ENCODE results near the gene SEC31B. TPM values are rescaled to one million over a fixed set of nuclear protein-coding genes. Genes with fewer than 3 reads are reported as not detected.

The SEC31B gene
- total RNA-seq, 6 experiments from 2014 or later = 2.4 to 9.1 (median 4.7) TPM

DNA sequence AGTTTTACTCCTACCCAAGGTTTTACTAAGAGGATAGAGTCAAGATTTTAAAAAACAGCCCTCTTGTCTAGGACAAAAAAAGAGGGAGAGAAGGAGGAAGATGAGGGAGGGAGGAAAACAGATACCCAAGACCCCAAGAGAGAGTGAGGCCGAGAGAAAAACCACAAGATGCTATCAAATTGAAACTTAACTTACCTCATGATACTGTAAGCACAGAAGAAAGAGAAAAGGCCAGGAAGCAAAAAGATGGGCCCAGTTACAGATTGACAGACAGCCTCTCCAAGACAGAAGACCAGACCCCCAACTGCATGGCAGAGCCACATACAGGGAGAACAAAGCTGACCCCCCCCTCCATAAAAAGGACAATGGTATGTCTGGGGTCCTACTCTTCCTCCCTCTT, 11.4 kb downstream of the SEC31B start:
- Histone ChIP-seq H3K27ac (no peak overlapping the region), H3K9me3 (no peaks in the 10 kb centered on the region), H3K36me3 (no peaks in the 10 kb centered on the region), H3K4me3 (no peak overlapping the region), H3K27me3 (no peaks in the 10 kb centered on the region), H3K4me1 (no peaks in the 10 kb centered on the region)
- ATAC-seq (no peak), DNase-seq (no peak)
- TF ChIP-seq POLR2A (IDR thresholded peaks at IDR 0.05) = no peak
- TF ChIP-seq, protein P1, sequence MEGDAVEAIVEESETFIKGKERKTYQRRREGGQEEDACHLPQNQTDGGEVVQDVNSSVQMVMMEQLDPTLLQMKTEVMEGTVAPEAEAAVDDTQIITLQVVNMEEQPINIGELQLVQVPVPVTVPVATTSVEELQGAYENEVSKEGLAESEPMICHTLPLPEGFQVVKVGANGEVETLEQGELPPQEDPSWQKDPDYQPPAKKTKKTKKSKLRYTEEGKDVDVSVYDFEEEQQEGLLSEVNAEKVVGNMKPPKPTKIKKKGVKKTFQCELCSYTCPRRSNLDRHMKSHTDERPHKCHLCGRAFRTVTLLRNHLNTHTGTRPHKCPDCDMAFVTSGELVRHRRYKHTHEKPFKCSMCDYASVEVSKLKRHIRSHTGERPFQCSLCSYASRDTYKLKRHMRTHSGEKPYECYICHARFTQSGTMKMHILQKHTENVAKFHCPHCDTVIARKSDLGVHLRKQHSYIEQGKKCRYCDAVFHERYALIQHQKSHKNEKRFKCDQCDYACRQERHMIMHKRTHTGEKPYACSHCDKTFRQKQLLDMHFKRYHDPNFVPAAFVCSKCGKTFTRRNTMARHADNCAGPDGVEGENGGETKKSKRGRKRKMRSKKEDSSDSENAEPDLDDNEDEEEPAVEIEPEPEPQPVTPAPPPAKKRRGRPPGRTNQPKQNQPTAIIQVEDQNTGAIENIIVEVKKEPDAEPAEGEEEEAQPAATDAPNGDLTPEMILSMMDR (IDR thresholded peaks at IDR 0.05) = no peak
- intact Hi-C loops (cut with DNase I) = loop anchor here in 1 of 2 donors (10.0 kb wide), 2 partner anchors 63 to 173 kb away; partner anchors contain the start of gene PKD2L1
- WGBS (ENCODE audit: insufficient coverage, low coverage, low lambda C conversion rate, missing lambda C conversion rate) = 22% methylated on average over 1 of the region's 1 CpG

DNA sequence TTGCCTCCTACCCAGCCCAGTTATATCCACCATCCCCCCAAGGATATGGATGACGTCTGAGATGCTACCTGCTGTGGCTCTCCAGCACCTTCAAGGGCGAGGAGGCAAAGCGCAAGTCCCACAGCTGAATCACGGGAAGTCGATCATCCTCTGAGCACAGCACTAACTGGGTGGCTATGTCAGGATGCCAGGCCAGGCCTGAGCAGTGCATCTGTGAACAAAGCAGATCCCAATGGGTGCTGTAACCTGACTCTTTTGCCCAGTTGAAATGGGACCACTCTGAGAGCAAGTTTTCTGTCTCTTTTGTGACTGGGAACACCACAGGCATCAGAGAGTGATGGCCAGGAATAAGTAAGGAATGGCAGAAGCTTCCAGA, 12.3 kb downstream of the SEC31B start:
- WGBS (ENCODE audit: insufficient coverage, low coverage, low lambda C conversion rate, missing lambda C conversion rate) = no CpG with 5 or more reads among the region's 5 CpGs

DNA sequence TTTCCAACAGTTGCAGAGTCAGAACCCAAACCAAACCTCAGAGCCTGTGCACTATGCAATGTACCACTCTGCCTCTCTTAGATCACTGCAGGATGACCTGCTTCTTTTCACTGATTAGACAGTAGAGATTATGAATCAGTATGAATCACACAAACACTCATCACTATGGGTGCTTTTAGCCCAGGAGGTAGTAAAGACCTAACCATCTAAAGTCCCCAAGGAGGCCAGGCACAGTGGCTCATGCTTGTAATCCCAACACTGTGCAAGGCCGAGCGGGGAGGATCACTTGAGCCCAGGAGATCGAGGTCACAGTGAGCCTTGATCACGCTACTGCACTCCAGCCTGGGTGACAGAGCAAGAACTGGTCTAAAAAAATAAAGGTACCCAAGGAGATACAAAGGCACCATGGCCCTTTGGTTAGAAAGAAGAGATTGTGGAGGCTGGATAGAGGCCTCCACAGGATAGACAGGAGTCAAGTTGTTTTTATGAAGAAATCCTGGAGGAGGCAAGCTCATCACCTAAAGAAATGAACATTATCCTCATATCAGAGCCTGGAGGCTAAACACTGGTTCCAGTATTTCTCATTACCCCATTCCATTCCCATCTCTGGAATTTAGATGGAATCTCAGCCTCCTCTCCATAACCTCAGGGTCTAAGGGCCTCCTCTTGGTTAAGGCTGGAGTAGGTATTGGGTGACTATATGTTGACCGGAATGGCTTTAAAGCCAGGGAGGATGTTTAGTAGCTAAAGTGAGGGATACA, 12.9 kb downstream of the SEC31B start:
- Histone ChIP-seq H3K27ac (no peak overlapping the region), H3K4me1 (no peaks in the 10 kb centered on the region), H3K36me3 (no peaks in the 10 kb centered on the region), H3K4me3 (no peak overlapping the region), H3K27me3 (no peaks in the 10 kb centered on the region), H3K9me3 (no peaks in the 10 kb centered on the region)
- TF ChIP-seq, protein P1 (IDR thresholded peaks at IDR 0.05) = no peak
- TF ChIP-seq POLR2A (IDR thresholded peaks at IDR 0.05) = no peak
- 98% methylated on average over 5 of the region's 5 CpGs for WGBS (ENCODE audit: insufficient coverage, low coverage, low lambda C conversion rate, missing lambda C conversion rate)
- DNase-seq (no peak), ATAC-seq (no peak)
- intact Hi-C loops (cut with DNase I) = loop anchor here in 1 of 2 donors (10.0 kb wide), 2 partner anchors 62 to 172 kb away; partner anchors contain the start of gene PKD2L1

More for the DNA sequence above, 12.3 kb downstream of the SEC31B start:
- intact Hi-C loops (cut with DNase I) = loop anchor here in 1 of 2 donors (10.0 kb wide), 2 partner anchors 63 to 173 kb away; partner anchors contain the start of gene PKD2L1
- Histone ChIP-seq H3K36me3 (no peaks in the 10 kb centered on the region), H3K27me3 (no peaks in the 10 kb centered on the region), H3K4me1 (no peaks in the 10 kb centered on the region), H3K4me3 (no peak overlapping the region), H3K9me3 (no peaks in the 10 kb centered on the region), H3K27ac (no peak overlapping the region)
- DNase-seq (no peak), ATAC-seq (no peak)
- TF ChIP-seq POLR2A (IDR thresholded peaks at IDR 0.05) = no peak
- TF ChIP-seq, protein P1 (IDR thresholded peaks at IDR 0.05) = no peak

DNA sequence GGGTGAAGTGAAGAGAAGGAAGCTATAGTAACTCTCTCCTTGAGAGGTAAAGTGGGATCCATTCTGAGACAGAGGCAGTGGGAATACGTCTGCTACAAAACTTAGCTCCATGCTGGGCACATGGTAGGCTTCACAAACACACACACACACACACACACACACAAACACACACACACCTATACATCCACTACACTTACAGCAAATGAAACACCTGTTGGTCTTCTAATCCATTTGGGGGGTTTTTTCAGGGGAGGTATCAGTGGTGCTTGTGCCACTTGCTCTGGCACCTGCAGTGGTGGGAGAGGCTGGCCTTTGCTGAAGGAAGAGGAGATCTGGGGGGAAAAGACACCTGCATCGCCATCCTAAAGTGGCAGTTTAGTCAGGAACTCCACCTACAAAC, 14.5 kb downstream of the SEC31B start:
- ATAC-seq = no peak
- Histone ChIP-seq H3K9me3 (no peaks in the 10 kb centered on the region), H3K27ac (no peak overlapping the region), H3K27me3 (no peaks in the 10 kb centered on the region), H3K36me3 (no peaks in the 10 kb centered on the region), H3K4me3 (no peak overlapping the region), H3K4me1 (no peaks in the 10 kb centered on the region)
- no CpG with 5 or more reads among the region's 2 CpGs for WGBS (ENCODE audit: insufficient coverage, low coverage, low lambda C conversion rate, missing lambda C conversion rate)
- no peak for DNase-seq
- no peak for TF ChIP-seq POLR2A (IDR thresholded peaks at IDR 0.05)
- TF ChIP-seq, protein P1 (IDR thresholded peaks at IDR 0.05) = no peak
- intact Hi-C loops (cut with DNase I) = loop anchor here in 1 of 2 donors (10.0 kb wide), 2 partner anchors 60 to 170 kb away; partner anchors contain the start of gene PKD2L1

Data from right lobe of liver (tissue), 6 donors.